GM13976 (cell line): Measurements from ENCODE around the gene DOK4.

Experiments used
- DNase-seq: peaks from one replicate; pipeline ENCODE4 v3.0.0; 2012; ENCODE audit warnings: low spot score
- CTCF ChIP-seq: IDR thresholded peaks from 2 replicates; pipeline ENCODE4 v1.5.1; 2012; ENCODE audit warnings: borderline replicate concordance, mild to moderate bottlenecking; ENCODE audit not compliant: insufficient read depth; ENCODE audit errors: extremely low read depth, missing control alignments, control extremely low read depth
- in situ Hi-C: fragments of 300-500 bp; cut with MboI; formaldehyde crosslinking; loops from one replicate; pipeline ENCODE4 v1.12.0; 2022; ENCODE audit warnings: low sequenced_read_pairs, mixed read lengths, inconsistent platforms; ENCODE audit not compliant: unreplicated experiment

The DOK4 gene

GRCh38 chr16:57482845-57483545 is 3.3 kb downstream of the DOK4 start:
- TF ChIP-seq CTCF, result no peak
- in situ Hi-C loops, result no loop called here
- no peak for DNase-seq

GRCh38 chr16:57481421-57481820 is 4.9 kb downstream of the DOK4 start:
- no peak for DNase-seq
- no peak for TF ChIP-seq CTCF
- in situ Hi-C loops, result no loop called here

- no peak for TF ChIP-seq CTCF
- in situ Hi-C loops, result no loop called here
- DNase-seq, result no peak
Observed at GRCh38 chr16:57480754-57481230, 5.5 kb downstream of the DOK4 start.

GRCh38 chr16:57479976-57480753 is 6.1 kb downstream of the DOK4 start:
- TF ChIP-seq CTCF, result no peak
- no peak for DNase-seq
- in situ Hi-C loops, result no loop called here

GRCh38 chr16:57479205-57479975 is 6.9 kb downstream of the DOK4 start:
- DNase-seq, result no peak
- no peak for TF ChIP-seq CTCF
- in situ Hi-C loops, result no loop called here
